HG03520 (cell line): ENCODE results near the gene GNG12.

ENCODE experiments used
- ATAC-seq: cut with Tn5 transposase; IDR thresholded peaks from one replicate; pipeline ENCODE4 v1.9.1; 2021; ENCODE audit warnings: mild to moderate bottlenecking, moderate library complexity; ENCODE audit not compliant: unreplicated experiment

GNG12 gene

DNA sequence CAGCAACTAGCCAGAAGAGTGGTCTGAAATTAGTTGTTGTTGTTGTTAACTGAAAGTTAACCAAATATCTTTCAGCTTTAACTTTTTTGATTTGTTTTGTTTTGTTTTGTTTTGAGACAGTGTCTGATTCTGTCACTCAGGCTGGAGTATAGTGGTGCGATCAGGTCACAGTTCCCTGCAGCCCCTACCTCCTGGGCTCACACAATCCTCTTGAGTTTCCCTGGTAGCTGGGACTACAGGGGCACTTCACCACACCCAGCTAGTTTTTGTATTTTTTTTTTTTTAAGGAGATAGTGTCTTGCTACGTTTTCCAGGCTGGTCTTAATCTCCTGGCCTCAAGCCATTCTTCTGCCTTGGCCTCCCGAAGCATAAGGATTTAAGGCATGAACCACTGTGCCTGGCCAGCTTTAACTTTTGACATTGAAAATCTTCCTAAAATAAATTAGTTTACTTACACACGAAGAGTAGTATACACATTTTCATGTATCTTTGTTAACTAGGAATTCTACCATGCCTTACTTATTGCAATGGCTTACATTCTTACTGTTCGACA lies 45.0 kb downstream of the GNG12 start:
- ATAC-seq: no peak

DNA sequence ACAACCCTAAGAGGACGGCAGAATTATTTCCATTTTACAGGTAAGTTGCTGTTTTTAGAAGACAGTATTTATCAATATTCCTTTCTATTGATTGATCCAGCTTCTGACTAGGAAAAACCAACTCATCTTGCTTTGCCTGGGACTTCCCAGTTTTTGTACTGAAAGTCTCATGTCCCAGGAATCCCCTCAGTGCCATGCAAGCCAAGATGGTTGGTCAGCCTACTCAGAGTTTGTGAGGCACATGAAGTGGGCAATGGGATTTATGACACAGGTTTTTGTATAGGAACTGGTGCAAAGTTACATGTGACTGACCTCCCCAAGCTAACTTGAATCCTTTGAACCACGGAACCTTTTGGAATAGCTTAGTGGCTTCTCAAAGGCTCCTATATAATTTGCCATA lies 45.5 kb downstream of the GNG12 start:
- no peak for ATAC-seq

DNA sequence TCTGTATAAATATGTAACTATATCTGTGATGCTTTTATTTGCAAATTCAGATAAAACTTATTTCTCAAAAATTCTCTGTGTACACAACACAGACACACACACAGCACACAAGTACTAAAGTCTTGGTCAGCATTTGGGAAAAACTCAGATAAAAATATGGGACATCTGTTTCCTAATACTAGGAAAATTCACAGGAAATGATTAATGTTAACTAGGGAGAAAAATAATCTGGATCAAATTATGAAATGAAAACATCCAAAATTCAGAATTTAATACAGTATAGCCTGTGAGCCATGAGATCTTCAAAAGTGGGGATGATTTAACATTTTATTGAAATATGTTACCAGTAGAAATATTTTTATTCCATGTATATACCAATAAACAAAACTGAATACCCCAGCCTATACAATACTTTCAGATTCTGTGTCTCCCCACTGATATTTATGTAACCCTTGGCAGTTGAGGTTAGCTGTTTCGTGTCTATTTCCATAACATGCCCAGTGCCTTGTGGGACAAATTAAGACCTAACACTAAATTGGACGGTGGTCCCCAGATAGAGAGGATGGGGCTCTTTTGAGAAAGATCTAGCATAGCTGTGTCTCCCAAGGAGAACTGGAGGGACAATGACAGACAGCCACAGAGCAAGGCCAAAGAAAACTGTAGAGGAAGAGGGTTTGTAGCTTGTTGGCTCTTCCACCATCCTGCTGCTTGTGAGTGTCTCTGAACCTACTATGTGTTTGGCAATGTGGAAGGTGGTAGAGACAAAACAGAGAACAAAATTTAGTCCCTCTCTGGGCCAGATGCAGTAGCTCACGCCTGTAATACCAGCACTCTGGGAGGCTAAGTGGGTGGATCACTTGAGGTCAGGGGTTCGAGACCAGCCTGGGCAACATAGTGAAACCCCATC lies 47.2 kb downstream of the GNG12 start:
- ATAC-seq: no peak

DNA sequence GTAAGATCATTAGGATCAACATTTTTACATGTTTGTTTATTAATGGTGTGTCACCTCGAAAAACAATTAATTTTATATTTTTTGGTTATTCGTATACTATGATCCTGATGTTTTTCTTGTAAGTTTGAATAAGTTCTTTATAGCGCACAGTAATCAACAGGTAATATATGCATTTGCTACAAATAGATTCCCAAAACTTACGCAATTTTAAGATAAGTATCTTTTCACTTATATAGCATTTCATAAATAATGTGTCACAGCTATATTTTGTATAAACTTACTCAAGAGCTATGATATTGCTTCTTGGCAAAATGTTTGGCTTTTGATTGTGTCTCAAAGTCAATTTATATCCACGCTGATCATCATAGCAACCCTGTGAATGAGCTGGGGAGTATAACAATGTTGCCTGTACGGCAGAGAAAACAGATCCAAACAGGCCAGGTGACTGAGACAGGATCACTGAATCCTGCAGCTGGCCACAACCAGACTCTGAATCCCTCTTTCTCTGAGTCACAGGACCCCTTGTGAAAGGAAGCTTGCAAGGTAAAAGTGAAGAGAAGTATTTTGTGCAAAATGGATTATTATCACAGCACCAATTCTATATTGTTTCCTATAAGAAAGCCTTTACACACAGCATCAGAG lies 48.6 kb downstream of the GNG12 start:
- ATAC-seq: no peak

DNA sequence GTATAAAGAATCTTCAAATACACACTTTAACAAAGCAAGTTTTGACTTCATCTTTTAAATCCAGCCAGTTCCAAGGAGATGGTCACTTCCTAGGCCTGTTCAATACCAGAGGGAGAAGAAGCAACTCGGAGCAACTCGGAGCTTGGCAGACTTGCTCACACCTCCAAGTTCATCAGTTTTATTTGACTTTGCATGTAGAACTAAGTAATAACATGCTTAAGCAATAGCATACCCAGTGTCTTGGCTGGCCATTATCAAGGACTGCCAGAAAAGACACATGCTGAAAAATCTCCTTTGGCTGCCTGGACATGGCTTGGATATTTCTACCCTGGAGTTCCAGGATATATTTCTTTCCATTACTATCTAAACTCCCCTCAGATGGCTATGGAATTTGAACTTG lies 52.6 kb downstream of the GNG12 start:
- ATAC-seq: no peak

DNA sequence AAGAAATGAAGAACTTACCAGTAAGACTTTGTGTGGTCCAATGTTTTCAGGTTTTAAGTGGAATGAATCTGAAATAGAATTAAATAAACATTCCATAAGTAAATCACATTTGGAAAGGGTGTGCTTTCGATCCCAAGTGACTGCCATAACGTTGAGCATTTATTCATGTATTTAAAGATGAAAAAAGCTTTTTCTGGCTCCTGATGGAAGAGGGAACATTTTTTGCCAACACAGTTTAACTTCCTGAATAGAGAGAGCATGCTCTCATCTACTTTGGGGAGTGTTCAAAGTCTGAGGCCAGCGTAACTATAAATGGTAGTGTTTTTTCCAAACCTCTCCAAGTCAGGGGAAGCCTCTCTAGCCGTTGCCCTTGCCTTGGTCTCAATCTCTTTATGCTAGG lies 55.8 kb downstream of the GNG12 start:
- no peak for ATAC-seq

DNA sequence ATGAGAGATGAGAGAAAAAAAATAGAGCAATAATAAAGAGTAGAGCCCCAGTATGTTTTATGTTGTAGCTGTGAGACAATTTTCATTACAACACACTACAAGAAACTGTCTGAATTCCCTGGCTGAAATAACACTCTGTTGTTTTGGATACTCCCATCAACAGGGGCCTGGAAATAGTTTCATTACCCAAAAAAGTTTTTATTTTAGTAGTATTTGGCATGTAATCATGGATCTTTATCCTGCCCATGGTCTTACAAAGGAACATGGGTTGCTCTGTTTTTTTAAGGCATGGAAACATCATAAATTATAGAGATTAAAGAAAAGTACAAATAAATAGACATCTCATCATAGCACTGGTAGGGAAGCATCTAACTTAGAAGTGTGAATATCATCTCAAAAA lies 56.3 kb downstream of the GNG12 start:
- ATAC-seq: no peak

DNA sequence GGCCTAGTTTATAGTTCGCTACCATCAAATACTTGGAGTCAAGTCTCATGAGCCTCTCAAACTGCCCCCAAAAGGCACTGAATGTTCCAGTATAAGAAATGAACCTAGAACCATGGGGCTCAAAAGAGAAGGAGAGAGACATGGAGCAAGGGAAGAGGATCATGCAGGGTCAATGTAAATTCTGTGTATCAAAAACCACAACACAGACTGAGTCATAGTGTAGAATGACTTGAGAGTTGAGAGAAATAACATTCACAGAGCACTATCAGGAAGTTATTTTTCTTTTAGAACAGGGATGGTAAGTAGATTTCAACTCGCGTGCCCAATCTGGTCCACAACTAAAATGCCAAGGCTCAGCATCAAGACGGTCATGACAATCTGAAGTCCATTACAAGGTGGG lies 59.8 kb downstream of the GNG12 start:
- ATAC-seq: no peak

DNA sequence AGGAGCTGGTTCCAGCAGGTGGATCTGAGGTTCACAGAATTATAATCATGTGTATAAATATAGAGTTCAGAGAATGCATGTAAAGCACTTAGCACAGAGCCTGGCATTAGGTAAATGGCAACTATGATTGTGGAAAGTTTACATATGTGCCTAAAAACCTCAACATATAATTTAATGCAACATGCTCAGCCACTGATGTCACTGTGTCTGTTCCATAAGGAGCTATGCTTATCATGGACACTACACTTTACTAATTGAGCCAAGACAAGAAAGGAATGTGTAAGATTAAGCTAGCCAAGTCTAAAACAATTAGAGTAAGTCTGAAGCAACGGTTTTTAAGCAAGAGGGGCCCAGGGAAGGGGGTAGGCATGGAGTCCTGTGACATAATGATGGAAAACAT lies 61.5 kb downstream of the GNG12 start:
- no peak for ATAC-seq

DNA sequence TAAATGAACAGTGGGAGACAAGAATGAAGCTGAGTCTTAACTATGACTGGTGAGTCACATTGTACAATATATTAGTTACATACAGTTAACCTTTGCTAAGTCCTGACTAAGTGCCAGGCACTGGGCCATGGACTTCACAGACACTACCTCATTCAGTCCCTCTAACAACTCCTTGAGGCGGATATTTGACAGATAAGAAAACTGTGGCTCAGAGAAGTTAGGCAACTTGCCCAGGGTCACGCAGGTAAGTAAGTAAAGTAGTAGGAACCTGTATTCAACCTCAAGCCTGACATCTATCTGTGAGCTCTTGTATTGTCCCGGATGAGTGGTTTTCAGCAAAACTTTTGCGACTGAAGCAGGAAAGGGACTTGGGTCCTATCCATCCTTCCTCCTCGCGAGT lies 62.1 kb downstream of the GNG12 start:
- ATAC-seq: no peak

DNA sequence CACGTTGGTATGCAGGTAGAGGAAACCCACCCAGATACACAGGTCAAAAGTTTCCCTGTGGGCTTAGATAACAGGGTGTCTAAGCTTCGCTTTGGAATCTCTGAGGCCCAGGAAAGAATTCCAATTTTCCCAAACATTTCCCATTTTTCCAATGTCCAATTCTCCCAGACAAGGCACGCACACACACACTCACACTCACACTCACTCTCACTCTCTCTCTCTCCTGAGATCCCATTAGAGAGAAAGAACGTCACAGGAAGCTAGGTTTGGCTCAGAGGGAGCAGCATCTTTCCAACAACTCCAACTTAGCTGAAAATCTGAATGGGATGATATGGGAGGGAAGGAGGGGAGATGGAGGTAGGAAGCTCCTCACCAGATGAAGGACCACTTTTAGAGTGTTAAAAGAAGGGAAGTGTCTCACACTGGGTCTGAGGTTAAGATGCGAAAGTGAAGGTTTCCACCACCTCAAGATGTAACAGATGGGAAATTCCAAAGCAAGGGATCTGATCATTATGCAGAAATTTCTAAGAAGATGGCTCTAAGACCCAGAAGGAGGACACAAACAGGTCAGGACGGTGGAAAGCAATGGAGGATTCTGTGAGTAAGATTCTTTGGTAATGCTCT lies 63.5 kb downstream of the GNG12 start:
- ATAC-seq: no peak

DNA sequence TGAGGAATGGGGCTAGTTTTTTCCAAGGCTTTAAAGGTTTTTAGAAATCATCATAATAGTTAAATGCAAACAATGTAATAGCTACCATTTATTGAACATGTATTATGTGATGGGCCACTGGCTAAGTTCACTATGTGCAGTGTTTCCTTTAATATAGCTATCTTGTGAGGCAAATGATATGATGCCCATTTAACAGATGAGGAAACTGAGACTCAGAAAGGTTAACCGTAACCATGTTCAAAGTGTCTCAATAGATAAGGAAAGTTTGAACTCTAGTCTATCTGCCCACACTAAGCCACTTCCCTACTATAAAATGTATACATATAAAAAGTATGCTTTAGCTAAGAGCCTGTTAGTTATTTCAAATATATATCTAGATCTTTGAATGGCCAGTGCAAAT lies 64.8 kb downstream of the GNG12 start:
- no peak for ATAC-seq

DNA sequence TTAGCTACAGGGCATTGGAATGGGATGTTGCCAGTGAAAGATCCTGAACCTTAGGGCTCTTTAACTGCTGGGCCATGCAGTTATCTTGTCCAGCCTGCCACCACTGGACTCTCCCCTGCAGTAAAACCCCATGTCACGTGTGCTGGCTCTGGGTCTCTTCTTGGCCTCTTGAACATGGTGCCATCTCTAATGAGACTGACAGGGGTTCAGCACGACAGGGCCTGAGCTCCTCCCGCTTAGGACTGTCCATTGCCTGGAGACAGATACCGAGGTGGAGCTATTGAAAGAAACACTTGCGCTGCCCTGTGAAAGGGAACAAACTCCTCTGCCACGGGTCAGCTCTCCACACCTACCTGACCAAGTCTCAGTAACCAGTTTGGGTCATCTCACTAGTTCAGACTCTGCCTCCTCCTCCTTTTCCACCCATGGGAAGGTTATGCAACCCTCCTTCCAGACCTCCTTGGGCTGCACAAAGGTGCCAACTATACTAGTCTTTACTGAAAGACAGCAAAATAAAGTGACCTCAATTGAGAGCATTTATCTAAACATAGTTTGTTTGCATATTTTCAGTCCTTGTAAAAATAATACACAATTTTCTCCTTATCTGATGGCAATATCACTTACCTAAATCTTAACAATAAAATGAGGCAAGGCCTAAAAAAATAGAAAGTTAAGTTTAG lies 66.0 kb downstream of the GNG12 start:
- no peak for ATAC-seq

DNA sequence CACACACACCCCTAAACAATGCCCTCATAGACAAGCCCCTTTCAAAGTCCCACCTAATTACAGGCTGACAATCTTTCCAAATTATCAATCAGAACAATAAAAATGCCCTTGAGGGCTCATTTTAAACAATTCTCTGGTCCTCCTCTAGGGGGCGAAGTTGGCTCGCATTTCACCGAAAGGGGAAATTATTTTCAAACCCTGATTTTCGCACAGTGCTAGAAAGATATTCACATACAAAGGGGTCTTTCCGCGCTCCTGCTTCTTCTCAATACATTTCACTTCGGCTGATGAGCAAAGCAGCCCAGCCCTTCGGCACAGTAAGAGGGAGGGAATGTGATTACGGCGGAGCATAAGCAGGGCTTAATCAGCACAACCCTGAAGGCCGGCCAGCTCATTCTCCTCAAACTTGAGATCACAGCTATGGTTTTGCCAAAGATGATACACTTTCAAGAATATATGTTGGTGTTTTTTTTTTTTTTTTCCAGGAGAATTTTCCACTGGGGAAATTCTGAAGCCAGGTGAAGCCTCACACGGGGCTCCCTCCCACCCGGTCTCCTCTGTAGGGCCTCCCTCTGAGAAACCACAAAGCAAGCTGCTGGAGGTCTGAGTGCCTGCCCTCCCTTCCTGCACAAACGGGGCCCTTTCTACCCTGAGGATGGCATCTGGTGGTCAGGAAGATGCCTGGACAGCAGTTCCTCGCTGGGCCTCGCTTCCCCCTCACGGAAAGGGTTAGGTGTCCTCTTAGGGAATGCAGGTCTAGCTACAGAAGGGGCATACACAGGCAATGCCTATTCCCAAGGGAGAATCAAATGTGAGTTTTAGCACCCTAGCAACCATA lies 66.9 kb downstream of the GNG12 start:
- ATAC-seq: no peak

DNA sequence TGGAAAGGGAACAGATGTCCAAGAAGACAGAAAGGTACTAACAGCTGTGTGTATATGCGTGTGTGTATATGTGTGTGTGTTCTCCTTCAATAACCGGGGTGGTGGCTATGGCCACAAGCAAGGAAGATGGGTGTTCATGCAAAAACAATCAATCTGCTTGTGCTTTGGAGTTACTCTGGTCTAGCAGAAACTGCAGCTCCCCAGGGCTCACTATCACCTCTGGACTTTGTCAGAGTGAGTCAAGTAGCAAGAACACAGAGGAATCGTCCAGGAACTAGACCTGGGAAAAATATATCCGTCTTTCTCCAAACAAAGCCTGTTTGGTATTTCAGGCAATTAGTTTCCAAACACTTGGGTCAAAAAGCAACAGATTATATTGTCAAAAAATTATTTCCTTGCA lies 68.6 kb downstream of the GNG12 start:
- no peak for ATAC-seq

DNA sequence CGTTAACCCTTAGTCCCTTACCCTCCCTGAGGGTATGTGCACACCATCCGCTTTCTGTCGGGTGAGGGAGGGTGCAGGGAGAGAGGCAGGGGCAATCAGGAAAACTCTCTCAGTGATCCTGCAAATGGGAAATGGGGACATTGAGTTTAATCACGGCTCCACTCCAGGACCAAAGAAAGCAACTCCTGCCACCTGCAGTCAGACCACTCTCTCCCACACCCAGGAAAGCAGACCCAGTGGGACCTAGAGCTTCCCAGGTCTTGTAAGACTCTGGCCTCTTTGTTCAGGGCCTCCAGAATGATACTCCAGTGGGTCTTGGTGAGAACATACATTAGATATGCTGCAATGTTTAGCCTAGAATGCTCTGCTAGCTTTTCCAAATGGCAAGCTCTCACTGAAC lies 71.5 kb downstream of the GNG12 start:
- ATAC-seq: no peak

DNA sequence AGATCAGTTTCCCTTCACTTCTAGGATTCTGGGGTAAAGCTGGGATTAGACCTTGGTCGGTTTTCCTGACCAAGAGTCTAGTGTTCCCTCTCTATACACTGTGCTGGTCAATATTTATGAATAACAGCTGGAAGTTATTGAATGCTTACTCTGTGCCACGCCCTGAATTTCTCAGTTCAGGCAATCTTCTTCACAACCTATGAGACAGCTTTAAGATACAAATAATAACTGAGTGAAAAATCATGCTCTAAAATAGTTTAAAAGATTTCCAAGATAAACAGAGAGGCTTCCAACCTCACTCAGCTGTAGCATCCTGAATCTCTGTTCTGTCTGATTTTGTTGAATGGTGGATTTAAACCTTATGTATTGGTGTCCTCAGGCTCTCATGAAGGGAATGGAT lies 72.2 kb downstream of the GNG12 start:
- no peak for ATAC-seq

DNA sequence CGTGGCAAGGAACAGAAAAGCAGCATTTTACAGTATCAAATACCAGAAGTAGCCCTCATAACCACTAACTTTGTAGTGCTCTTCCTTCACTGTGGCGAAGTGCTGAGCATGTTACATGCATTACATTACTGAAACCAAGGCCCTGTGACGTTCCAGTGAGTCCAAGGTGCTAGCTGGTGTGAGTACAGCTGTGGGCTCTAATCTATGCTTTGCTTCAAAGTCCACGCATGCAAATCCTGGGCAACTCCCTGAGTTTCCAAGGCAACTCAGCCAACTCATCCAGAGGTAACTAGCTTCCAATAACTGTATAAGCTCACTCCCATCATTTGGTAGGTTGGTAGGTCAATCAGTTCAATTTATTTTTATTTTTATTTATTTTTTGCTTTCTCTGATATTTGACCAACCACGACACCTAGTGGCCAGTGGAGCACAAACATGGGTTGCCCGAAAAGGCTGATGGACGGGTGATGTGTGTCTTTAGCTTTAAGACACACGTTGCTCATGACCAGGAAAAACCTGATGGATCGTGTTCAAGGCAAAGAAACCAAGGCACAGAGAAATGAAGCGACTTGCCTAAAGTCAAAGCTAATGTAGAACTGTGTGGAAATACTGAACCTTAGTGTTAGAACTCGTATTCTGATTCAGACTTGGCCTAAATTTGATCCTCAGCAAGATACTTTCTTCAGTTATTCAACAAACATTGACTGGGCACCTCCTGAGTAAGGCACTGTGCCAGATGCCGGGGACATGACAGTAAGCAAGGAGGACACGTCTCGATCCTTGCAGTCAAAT lies 73.0 kb downstream of the GNG12 start:
- ATAC-seq: peak; percentile 100

DNA sequence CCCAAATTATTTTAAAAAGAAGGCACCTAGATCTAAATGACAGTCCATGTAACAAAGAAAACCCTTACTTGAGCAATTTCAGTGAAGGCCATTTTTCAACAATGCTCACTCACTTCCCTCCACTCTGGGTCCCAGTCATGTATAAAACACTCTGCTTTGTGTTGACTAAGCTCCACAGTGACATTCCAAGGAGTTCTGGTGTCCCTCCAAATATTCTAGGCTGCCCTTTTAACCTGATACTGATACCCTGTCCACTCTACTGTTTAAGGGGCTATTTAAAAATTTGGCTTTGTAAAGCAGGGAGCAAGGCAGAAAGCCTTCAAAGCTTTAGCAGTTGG lies 73.6 kb downstream of the GNG12 start:
- peak; percentile 28 for ATAC-seq

DNA sequence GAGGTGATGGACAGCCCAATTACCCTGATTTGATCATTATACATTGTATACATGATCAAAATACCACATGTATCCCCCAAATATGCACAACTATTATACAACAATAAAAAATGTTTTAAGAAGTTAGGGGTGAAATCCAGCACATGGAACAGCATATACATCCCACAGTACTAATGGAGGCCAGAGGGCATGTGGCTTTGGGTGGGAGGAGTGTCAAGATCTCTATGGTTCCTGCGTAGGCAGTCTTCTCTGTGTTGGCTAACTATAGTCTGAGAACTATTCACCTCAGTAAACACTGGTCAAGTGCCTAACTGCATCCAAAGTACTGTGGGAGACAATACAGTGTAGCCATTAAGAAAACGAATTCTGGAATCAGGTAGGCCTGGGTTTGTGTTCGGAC lies 74.2 kb downstream of the GNG12 start:
- ATAC-seq: no peak
